PFSK-1 (cell line): ENCODE results near the gene GAS7.

Experiments used
- POLR2AphosphoS5 ChIP-seq: IDR thresholded peaks from 2 replicates; pipeline ENCODE4 v1.6.1; 2012; ENCODE audit warnings: low read depth, mild to moderate bottlenecking, control low read depth, low read length, moderate library complexity
- TAF1 ChIP-seq: IDR thresholded peaks from 2 replicates; pipeline ENCODE4 v1.6.1; 2012; ENCODE audit warnings: low read length, control low read depth, borderline replicate concordance; ENCODE audit not compliant: insufficient read depth

GRCh38 chr17:10233161-10233560 is 34.8 kb upstream of the GAS7 start:
- TF ChIP-seq POLR2AphosphoS5 (no peak), TAF1 (no peak)
